Measurements from ENCODE around the gene SHROOM3. TPM values are rescaled to one million over a fixed set of nuclear protein-coding genes. Genes with fewer than 3 reads are reported as not detected.

The SHROOM3 gene
- total and polyA plus RNA-seq, 2 of the 13 experiments (the other 11 are each of a cell fraction or from before 2014, with no cell fraction given), result 0.01 TPM; not detected in 1

DNA sequence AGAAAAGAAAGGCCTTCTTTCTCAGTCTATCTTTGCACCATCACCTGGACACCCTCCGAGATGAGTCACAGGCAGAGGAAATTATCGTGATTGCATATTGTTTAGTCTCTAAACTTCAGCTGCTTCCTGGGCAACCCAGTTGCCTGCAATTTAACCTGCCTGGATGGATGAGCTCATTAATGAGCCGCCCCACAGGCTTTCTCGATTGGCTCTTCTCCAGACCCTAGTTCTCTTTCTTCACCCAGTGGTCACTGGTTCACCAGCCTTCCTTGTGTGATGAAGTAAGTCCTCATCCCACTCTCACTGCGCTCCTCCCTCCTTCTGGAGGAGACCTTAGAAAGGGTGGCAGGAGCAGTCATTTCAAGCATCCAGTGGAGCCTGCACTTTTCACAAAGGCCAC is 368.5 kb downstream of the SHROOM3 start:
- Histone ChIP-seq H3K9ac (ENCODE audit: insufficient read depth, low read depth, low read length) (no peak overlapping the region), H3K36me3 (replicated peaks in 1 of 2; ENCODE audit: control insufficient read depth in 1 of 2, insufficient read depth in 2 of 2, low read length in 2 of 2) (no peaks in the 10 kb centered on the region), H3K4me2 (ENCODE audit: low read depth, low read length) (no peak overlapping the region), H2AFZ (ENCODE audit: low read length) (no peak overlapping the region), H3K27ac (ENCODE audit: extremely low read length, insufficient read depth, low read length) (no peak overlapping the region), H3K9me3 (ENCODE audit: low read length) (peaks cover 9% of the 10 kb centered on the region), H3K4me3 (replicated peaks in 1 of 3; ENCODE audit: insufficient read depth in 1 of 3, low read depth in 2 of 3, low read length in 3 of 3) (no peak overlapping the region), H4K20me1 (ENCODE audit: insufficient read depth, low read length) (no peaks in the 10 kb centered on the region), H3K79me2 (ENCODE audit: insufficient read depth, low read length) (no peaks in the 10 kb centered on the region), H3K4me1 (ENCODE audit: insufficient read depth, low read length) (no peaks in the 10 kb centered on the region), H3K27me3 (ENCODE audit: control insufficient read depth in 1 of 2, insufficient read depth in 2 of 2, low read length in 2 of 2) (peaks cover 1 to 14% of the 10 kb centered on the region in 2 experiments; a peak in 1 of 5 replicates)
- WGBS (ENCODE audit: low lambda C conversion rate), result 28% methylated on average over 5 of the region's 5 CpGs
- FAIRE-seq, result no peak
- no peak for ATAC-seq
- in situ Hi-C loops (cut with HindIII; ENCODE audit: extremely low pct_ligation_motif_present, low pct_unique_long_range_greater_than_20kb), result no loop called here
- no peak for TF ChIP-seq IRF2 (CRISPR knock-in tag; IDR thresholded peaks at IDR 0.05)
- intact Hi-C loops (cut with micrococcal nuclease; ENCODE audit: unreplicated experiment), result no loop called here
- DNase-seq (ENCODE audit: low spot score), result no peak
- CTCF ChIA-PET (ENCODE audit: low intra/inter-chr PET ratio, low total read pairs), result no interaction called here
- BruUV-seq (replicated peaks), result no TSS peak
- POLR2A ChIA-PET, result no interaction called here

- H3K4me2 ChIP-seq (ENCODE audit: low read depth, low read length), result no peak overlapping the region
- CTCF ChIA-PET (ENCODE audit: low intra/inter-chr PET ratio, low total read pairs), result no interaction called here
- DNase-seq (ENCODE audit: low spot score) (no peak), ATAC-seq (no peak), FAIRE-seq (no peak)
- intact Hi-C loops (cut with micrococcal nuclease; ENCODE audit: unreplicated experiment) (no loop called here), in situ Hi-C loops (cut with HindIII; ENCODE audit: extremely low pct_ligation_motif_present, low pct_unique_long_range_greater_than_20kb) (no loop called here)
- H3K27ac ChIP-seq (ENCODE audit: extremely low read length, insufficient read depth, low read length), result no peak overlapping the region
- no peaks in the 10 kb centered on the region for H4K20me1 ChIP-seq (ENCODE audit: insufficient read depth, low read length)
- 41% methylated on average over 5 of the region's 5 CpGs for WGBS (ENCODE audit: low lambda C conversion rate)
- H3K36me3 ChIP-seq (replicated peaks in 1 of 2; ENCODE audit: control insufficient read depth in 1 of 2, insufficient read depth in 2 of 2, low read length in 2 of 2), result no peaks in the 10 kb centered on the region
- no peak overlapping the region for H3K4me3 ChIP-seq (replicated peaks in 1 of 3; ENCODE audit: insufficient read depth in 1 of 3, low read depth in 2 of 3, low read length in 3 of 3)
- peaks cover 13% of the 10 kb centered on the region for H3K9me3 ChIP-seq (ENCODE audit: low read length)
- peaks cover 4% of the 10 kb centered on the region for H3K4me1 ChIP-seq (ENCODE audit: insufficient read depth, low read length)
- no peak overlapping the region for H3K9ac ChIP-seq (ENCODE audit: insufficient read depth, low read depth, low read length)
- no peaks in the 10 kb centered on the region for H3K79me2 ChIP-seq (ENCODE audit: insufficient read depth, low read length)
- no TSS peak for BruUV-seq (replicated peaks)
- H2AFZ ChIP-seq (ENCODE audit: low read length), result no peak overlapping the region
- POLR2A ChIA-PET, result no interaction called here
- H3K27me3 ChIP-seq (ENCODE audit: control insufficient read depth in 1 of 2, insufficient read depth in 2 of 2, low read length in 2 of 2), result peaks cover 1 to 14% of the 10 kb centered on the region in 2 experiments; a peak in 1 of 5 replicates
- TF ChIP-seq ZNF343 (CRISPR knock-in tag; IDR thresholded peaks at IDR 0.05), result no peak
- no peak for TF ChIP-seq JUNB (CRISPR knock-in tag; IDR thresholded peaks at IDR 0.05; ENCODE audit: borderline replicate concordance)
- no peak for TF ChIP-seq ATF1 (CRISPR knock-in tag; IDR thresholded peaks at IDR 0.05)
- no peak for TF ChIP-seq RXRA (CRISPR knock-in tag; IDR thresholded peaks at IDR 0.05)
- TF ChIP-seq, protein P1, sequence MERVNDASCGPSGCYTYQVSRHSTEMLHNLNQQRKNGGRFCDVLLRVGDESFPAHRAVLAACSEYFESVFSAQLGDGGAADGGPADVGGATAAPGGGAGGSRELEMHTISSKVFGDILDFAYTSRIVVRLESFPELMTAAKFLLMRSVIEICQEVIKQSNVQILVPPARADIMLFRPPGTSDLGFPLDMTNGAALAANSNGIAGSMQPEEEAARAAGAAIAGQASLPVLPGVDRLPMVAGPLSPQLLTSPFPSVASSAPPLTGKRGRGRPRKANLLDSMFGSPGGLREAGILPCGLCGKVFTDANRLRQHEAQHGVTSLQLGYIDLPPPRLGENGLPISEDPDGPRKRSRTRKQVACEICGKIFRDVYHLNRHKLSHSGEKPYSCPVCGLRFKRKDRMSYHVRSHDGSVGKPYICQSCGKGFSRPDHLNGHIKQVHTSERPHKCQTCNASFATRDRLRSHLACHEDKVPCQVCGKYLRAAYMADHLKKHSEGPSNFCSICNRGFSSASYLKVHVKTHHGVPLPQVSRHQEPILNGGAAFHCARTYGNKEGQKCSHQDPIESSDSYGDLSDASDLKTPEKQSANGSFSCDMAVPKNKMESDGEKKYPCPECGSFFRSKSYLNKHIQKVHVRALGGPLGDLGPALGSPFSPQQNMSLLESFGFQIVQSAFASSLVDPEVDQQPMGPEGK (CRISPR knock-in tag; IDR thresholded peaks at IDR 0.05), result no peak
- TF ChIP-seq ZSCAN25 (CRISPR knock-in tag; IDR thresholded peaks at IDR 0.05), result no peak
- TF ChIP-seq, protein P2, sequence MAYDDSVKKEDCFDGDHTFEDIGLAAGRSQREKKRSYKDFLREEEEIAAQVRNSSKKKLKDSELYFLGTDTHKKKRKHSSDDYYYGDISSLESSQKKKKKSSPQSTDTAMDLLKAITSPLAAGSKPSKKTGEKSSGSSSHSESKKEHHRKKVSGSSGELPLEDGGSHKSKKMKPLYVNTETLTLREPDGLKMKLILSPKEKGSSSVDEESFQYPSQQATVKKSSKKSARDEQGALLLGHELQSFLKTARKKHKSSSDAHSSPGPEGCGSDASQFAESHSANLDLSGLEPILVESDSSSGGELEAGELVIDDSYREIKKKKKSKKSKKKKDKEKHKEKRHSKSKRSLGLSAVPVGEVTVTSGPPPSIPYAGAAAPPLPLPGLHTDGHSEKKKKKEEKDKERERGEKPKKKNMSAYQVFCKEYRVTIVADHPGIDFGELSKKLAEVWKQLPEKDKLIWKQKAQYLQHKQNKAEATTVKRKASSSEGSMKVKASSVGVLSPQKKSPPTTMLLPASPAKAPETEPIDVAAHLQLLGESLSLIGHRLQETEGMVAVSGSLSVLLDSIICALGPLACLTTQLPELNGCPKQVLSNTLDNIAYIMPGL (CRISPR knock-in tag; IDR thresholded peaks at IDR 0.05; ENCODE audit: borderline replicate concordance in 1 of 2, low read depth in 1 of 2), result no peak
- TF ChIP-seq SKIL (CRISPR knock-in tag; IDR thresholded peaks at IDR 0.05; ENCODE audit: borderline replicate concordance), result no peak
- TF ChIP-seq SRY (CRISPR knock-in tag; IDR thresholded peaks at IDR 0.05), result no peak
Observed at GRCh38 chr4:76804096-76804495, 369.1 kb downstream of the SHROOM3 start.

Measured in HepG2 (cell line).